Progenitor cell of endocrine pancreas (in vitro differentiated cells): ENCODE measurements around the gene RET. TPM values are rescaled to one million over a fixed set of nuclear protein-coding genes. Genes with fewer than 3 reads are reported as not detected.
"Not testable (repeated sequence)": the region's sequence is repeated elsewhere in the genome, so short reads cannot be mapped to it uniquely, and the experiment has no call there.

Experiments
- DNase-seq: peaks from one replicate; pipeline ENCODE4 v3.0.0; 2021; ENCODE audit warnings: low spot score; ENCODE audit not compliant: unreplicated experiment
- H3K27ac Mint-ChIP-seq: 2 replicates; pipeline ENCODE4 v1.8.0; 2021; ENCODE audit warnings: mild to moderate bottlenecking, moderate library complexity, mixed read lengths
- H3K27me3 Mint-ChIP-seq: 2 replicates; pipeline ENCODE4 v1.8.0; 2021; ENCODE audit warnings: mixed read lengths
- H3K36me3 Mint-ChIP-seq: 2 replicates; pipeline ENCODE4 v1.8.0; 2022; ENCODE audit warnings: mixed read lengths; ENCODE audit not compliant: insufficient read depth
- H3K4me1 Mint-ChIP-seq: 2 replicates; pipeline ENCODE4 v1.8.0; 2021; ENCODE audit warnings: low read depth, mixed read lengths
- H3K4me3 Mint-ChIP-seq: 2 replicates; pipeline ENCODE4 v1.8.0; 2021; ENCODE audit warnings: low read depth, mild to moderate bottlenecking, moderate library complexity, mixed read lengths
- H3K9me3 Mint-ChIP-seq: 2 replicates; pipeline ENCODE4 v1.8.0; 2021; ENCODE audit warnings: low read depth, mixed read lengths
- total RNA-seq: library from RNA; stranded (reverse); gene quantifications from 2 replicates; pipeline ENCODE4 v1.2.1, GENCODE V29; 2021
- TF ChIP-seq, protein P1 (sequence below): fragments of 200-600 bp; sonication (generic); IDR thresholded peaks from one replicate; pipeline ENCODE4 v1.5.0; 2021; ENCODE audit warnings: antibody characterized with exemption, mild to moderate bottlenecking; ENCODE audit not compliant: unreplicated experiment

Gene RET
- total RNA-seq, 1 donor from 2014 or later = 1.5 TPM

DNA sequence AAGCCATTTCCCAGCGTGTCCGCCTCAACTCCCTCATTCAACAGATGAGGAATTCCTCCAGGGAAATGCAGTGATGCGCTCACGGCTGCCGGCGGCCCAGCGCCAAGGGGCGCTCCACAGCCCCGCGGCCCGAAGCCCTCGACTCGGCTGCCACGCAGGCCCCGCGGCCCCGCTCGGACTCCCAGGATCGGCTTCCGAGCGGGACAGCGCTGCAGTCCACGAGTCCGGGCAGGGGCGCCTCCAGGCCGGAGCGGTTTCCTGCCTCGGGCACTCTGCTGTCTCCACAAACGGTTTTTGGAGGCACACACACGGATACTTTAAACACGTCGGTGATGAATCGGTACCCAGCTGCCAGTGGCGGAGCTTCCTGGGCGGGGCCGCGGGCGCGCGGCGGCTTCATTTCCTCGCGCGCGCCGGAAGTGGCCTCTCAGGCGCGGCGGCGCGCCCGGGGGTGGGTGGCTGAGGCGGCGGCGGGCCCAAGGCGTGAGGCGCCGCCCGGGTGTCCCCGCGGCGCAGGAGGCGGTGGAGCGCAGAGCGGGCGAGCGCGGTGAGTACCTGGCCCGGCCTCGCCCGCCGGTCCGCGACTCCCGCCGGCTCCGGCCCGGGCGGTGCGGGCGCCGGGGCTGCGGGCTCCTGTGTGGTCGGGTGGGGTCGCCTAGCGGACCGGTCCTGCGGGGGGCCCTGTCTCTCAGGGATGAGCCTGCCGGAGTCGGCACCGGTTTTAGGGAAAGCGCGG is 61.3 kb downstream of the RET start, which contains the start of gene CSGALNACT2:
CSGALNACT2 (plus strand) TSS at position 425 of the 736 bp plus-strand sequence. CDS start 16,705 bp downstream, outside the sequence.
- Mint-ChIP-seq H3K4me3 (peak within 1 kb of the TSS; percentile 96), H3K36me3 (no peaks in the 10 kb centered on the region), H3K27me3 (no peaks in the 10 kb centered on the region), H3K9me3 (no peaks in the 10 kb centered on the region), H3K27ac (peak within 1 kb of the TSS; percentile 97), H3K4me1 (peaks cover 10% of the 10 kb centered on the region)
- TF ChIP-seq, protein P1, sequence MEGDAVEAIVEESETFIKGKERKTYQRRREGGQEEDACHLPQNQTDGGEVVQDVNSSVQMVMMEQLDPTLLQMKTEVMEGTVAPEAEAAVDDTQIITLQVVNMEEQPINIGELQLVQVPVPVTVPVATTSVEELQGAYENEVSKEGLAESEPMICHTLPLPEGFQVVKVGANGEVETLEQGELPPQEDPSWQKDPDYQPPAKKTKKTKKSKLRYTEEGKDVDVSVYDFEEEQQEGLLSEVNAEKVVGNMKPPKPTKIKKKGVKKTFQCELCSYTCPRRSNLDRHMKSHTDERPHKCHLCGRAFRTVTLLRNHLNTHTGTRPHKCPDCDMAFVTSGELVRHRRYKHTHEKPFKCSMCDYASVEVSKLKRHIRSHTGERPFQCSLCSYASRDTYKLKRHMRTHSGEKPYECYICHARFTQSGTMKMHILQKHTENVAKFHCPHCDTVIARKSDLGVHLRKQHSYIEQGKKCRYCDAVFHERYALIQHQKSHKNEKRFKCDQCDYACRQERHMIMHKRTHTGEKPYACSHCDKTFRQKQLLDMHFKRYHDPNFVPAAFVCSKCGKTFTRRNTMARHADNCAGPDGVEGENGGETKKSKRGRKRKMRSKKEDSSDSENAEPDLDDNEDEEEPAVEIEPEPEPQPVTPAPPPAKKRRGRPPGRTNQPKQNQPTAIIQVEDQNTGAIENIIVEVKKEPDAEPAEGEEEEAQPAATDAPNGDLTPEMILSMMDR = no peak
- peak; percentile 61 for DNase-seq

DNA sequence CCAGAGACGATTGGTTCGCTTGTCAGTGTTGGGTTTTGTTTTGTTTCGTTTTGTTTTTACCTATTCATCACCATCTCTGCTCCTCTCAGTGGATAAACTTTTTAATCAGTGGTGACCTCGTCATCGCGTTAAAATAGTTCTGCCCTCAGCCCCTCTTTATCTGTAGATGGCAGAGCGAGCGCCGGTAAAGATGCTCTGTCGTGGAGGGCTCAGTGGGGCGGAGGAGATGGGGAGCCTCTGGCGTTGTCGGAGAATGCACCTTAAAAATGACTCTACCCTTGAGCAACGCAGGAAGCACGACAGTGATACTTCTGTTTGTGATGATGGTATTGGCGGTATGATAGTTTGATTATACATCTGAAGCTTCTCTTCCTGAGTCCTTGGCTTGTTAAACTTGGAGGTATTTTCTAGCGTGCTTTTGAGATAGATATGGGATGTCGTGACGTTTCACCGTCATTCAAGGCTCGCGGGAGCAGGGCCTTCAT is 61.9 kb downstream of the RET start:
- no peaks in the 10 kb centered on the region for H3K9me3 Mint-ChIP-seq
- peak overlapping the region; percentile 69 for H3K27ac Mint-ChIP-seq
- H3K27me3 Mint-ChIP-seq = no peaks in the 10 kb centered on the region
- DNase-seq = no peak
- H3K36me3 Mint-ChIP-seq = no peaks in the 10 kb centered on the region
- TF ChIP-seq, protein P1 = no peak
- peaks cover 10% of the 10 kb centered on the region for H3K4me1 Mint-ChIP-seq
- H3K4me3 Mint-ChIP-seq = peak overlapping the region; percentile 95

DNA sequence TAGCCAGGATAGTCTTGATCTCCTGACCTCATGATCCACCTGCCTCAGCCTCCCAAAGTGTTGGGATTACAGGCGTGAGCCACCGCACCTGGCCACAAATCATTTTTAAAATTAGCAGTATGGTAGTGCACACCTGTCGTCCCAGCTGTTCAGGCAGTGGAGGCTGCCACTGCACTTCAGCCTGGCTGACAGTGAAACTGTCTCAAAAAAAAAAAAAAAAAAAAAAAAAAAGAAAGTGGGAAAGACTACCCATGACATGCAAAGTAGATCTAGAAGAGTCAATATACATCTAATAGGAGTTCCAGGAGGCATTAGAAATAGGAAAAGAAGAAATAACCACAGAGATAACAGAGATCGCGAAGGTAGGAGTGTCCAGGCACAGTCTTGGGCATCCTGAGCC is 64.6 kb downstream of the RET start:
- Mint-ChIP-seq H3K4me3 (no peak overlapping the region), H3K36me3 (no peaks in the 10 kb centered on the region), H3K9me3 (no peaks in the 10 kb centered on the region), H3K27ac (no peak overlapping the region), H3K27me3 (no peaks in the 10 kb centered on the region), H3K4me1 (peaks cover 10% of the 10 kb centered on the region)
- DNase-seq = no peak
- TF ChIP-seq, protein P1 = no peak

DNA sequence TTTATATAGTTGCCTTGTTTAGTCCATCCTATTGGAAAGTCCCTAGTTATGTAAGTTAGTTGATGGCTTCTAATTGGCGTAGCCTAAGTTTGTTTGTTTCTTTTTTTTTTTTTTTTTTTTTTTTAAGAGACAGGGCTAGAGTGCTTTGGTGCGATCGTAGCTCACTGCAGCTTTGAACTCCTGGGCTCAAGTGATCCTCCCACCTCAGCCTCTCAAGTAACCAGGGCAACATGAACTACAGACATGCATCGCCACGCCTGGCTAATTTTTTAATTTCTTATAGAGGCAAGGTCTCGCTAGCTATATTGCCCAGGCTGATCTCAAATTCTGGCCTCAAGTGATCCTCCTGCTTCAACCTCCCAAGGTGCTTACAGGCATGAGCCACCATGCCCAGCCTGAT is 68.4 kb downstream of the RET start:
- Mint-ChIP-seq H3K9me3 (peaks cover 17% of the 10 kb centered on the region), H3K4me1 (no peaks in the 10 kb centered on the region), H3K27me3 (no peaks in the 10 kb centered on the region), H3K27ac (no peak overlapping the region), H3K4me3 (no peak overlapping the region), H3K36me3 (peaks cover 3% of the 10 kb centered on the region)
- no peak for DNase-seq
- TF ChIP-seq, protein P1 = no peak

DNA sequence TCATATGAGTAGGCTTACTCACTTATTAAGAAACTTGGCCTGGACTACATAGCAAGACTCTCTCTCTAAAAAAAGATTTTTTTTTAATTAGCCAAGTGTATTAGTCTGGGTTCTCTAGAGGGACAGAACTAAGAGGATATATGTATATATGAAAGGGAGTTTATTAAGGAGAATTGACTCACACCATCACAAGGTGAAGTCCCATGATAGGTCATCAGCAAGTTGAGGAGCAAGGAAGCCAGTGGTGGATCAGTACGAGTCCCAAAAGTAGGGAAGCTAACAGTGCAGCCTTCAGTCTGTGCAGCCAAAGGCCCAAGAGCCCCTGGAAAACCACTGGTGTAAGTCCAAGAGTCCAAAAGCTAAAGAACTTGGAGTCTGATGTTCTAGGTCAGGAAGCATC is 69.1 kb downstream of the RET start:
- H3K4me3 Mint-ChIP-seq, H3K4me1 Mint-ChIP-seq, H3K27me3 Mint-ChIP-seq, H3K27ac Mint-ChIP-seq, H3K36me3 Mint-ChIP-seq, DNase-seq: not testable (repeated sequence)
- peaks cover 17% of the 10 kb centered on the region for H3K9me3 Mint-ChIP-seq

DNA sequence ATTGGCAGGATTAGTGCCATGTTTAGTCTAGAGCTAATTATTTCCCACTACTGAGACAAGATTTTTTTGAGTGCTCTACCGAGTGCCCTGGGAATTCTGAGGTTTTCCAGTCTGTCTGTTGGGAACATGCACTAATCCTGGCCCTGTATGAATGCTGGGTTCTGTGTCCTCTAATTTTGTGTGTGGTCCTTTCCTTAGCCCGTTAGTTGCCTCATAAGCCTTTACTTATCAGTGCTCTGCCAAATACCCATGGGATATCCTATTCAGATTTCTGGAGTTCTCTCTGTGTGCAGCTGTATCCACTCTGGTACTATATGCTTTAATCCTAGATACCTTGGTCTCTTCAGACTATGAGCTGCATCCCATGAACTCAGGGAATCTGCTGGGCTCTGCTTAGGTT is 74.5 kb downstream of the RET start:
- H3K36me3 Mint-ChIP-seq = peaks cover 3% of the 10 kb centered on the region
- no peak for DNase-seq
- TF ChIP-seq, protein P1 = no peak
- H3K4me3 Mint-ChIP-seq = no peak overlapping the region
- peaks cover 17% of the 10 kb centered on the region for H3K9me3 Mint-ChIP-seq
- no peak overlapping the region for H3K27ac Mint-ChIP-seq
- H3K27me3 Mint-ChIP-seq = no peaks in the 10 kb centered on the region
- peaks cover 4% of the 10 kb centered on the region for H3K4me1 Mint-ChIP-seq
